Dermis blood vessel endothelial cell (primary cell): ENCODE results near the gene SLC13A5. TPM values are rescaled to one million over a fixed set of nuclear protein-coding genes. Genes with fewer than 3 reads are reported as not detected.

Source experiments
- DNase-seq: peaks from one replicate; pipeline ENCODE4 v3.0.0; 2010
- total RNA-seq: library from RNA; depleted of rRNA; stranded (reverse); fragments of >200 nt; gene quantifications from 2 replicates; pipeline ENCODE4 v1.2.3, GENCODE V29; 2014

The SLC13A5 gene
- total RNA-seq, 1 donor from 2014 or later = not detected

GRCh38 chr17:6636616-6637457, 76.3 kb downstream of the SLC13A5 start:
- no peak for DNase-seq

GRCh38 chr17:6636105-6636504, 77.1 kb downstream of the SLC13A5 start:
- no peak for DNase-seq

Other genes with a start within 250 kb of the SLC13A5 start
- gene PITPNM3, start 156.8 kb downstream of the SLC13A5 start, total RNA-seq = 0.23 and 0.34 TPM in 2 replicates
- 8.9 and 11.7 TPM in 2 replicates for gene KIAA0753, start 72.7 kb downstream of the SLC13A5 start, total RNA-seq
- gene TXNDC17, start 72.3 kb downstream of the SLC13A5 start, total RNA-seq = 56.7 and 166 TPM in 2 replicates
- 7.0 and 8.5 TPM in 2 replicates for gene MED31, start 61.8 kb downstream of the SLC13A5 start, total RNA-seq
- 0.42 and 0.85 TPM in 2 replicates for gene C17orf100, start 61.6 kb downstream of the SLC13A5 start, total RNA-seq
- gene XAF1, start 42.7 kb upstream of the SLC13A5 start, total RNA-seq = 9.8 and 13.3 TPM in 2 replicates
- 3.7 and 4.3 TPM in 2 replicates for gene FBXO39, start 62.8 kb upstream of the SLC13A5 start, total RNA-seq
- gene TEKT1, start 118.4 kb upstream of the SLC13A5 start, total RNA-seq = not detected in 2 replicates